ENCODE results near the gene CEP250. TPM values are rescaled to one million over a fixed set of nuclear protein-coding genes. Genes with fewer than 3 reads are reported as not detected.

CEP250 gene
- polyA plus RNA-seq, 1 donor (not counting 4 experiments of a cell fraction or from before 2014, with no cell fraction given) = 8.1 TPM

- H3K27me3 ChIP-seq (ENCODE audit: control insufficient read depth, extremely low read depth, insufficient read depth, low read length) = no peaks in the 10 kb centered on the region
- peaks cover 3 to 4% of the 10 kb centered on the region in 2 experiments for H3K36me3 ChIP-seq (ENCODE audit: control insufficient read depth in 2 of 2, extremely low read depth in 1 of 2, insufficient read depth in 2 of 2, low read length in 2 of 2)
- H4K20me1 ChIP-seq (ENCODE audit: control insufficient read depth, extremely low read depth, insufficient read depth, low read length) = no peaks in the 10 kb centered on the region
- FAIRE-seq = peak; percentile 20
- H3K4me2 ChIP-seq (ENCODE audit: control insufficient read depth, extremely low read depth, insufficient read depth, low read depth, low read length) = peak overlapping the region; percentile 82
- peak overlapping the region; percentile 91 for H3K9ac ChIP-seq (ENCODE audit: control insufficient read depth, extremely low read depth, insufficient read depth, low read length)
- H3K9me1 ChIP-seq (ENCODE audit: control insufficient read depth, extremely low read depth, insufficient read depth, low read length) = peaks cover 2% of the 10 kb centered on the region
- peaks cover 5% of the 10 kb centered on the region for H3K79me2 ChIP-seq (ENCODE audit: control insufficient read depth, insufficient read depth, low read length)
- H3K4me1 ChIP-seq (ENCODE audit: control insufficient read depth, extremely low read depth, insufficient read depth, low read length) = peaks cover 13% of the 10 kb centered on the region
- dilution Hi-C loops (cut with MboI; ENCODE audit: extremely low pct_ligation_motif_present, low sequenced_read_pairs) = no loop called here
- no peak for TF ChIP-seq CTCF (optimal IDR thresholded peaks at IDR 0.05 in 1 of 3, IDR thresholded peaks at IDR 0.05 in 1 of 3, conservative IDR thresholded peaks at IDR 0.05 in 1 of 3; ENCODE audit: extremely low read depth in 1 of 3, insufficient read depth in 2 of 3, low read length in 3 of 3)
- TF ChIP-seq EZH2 (IDR thresholded peaks at IDR 0.05; ENCODE audit: low read length) = no peak
- H2AFZ ChIP-seq (ENCODE audit: control insufficient read depth, low read length) = peak overlapping the region; percentile 90
- DNase-seq (ENCODE audit: low read depth, low spot score) = no peak
- peak overlapping the region; percentile 84 to 93 (median 85) for H3K4me3 ChIP-seq (ENCODE audit: control insufficient read depth in 2 of 3, extremely low read depth in 1 of 3, insufficient read depth in 2 of 3, low read depth in 1 of 3, low read length in 3 of 3)
- H3K9me3 ChIP-seq (ENCODE audit: control insufficient read depth, low read depth, low read length) = no peaks in the 10 kb centered on the region
- H3K27ac ChIP-seq (ENCODE audit: control insufficient read depth, insufficient read depth, low read length) = no peak overlapping the region
Measured at GRCh38 chr20:35541118-35541782, 85.9 kb downstream of the CEP250 start.

DNA sequence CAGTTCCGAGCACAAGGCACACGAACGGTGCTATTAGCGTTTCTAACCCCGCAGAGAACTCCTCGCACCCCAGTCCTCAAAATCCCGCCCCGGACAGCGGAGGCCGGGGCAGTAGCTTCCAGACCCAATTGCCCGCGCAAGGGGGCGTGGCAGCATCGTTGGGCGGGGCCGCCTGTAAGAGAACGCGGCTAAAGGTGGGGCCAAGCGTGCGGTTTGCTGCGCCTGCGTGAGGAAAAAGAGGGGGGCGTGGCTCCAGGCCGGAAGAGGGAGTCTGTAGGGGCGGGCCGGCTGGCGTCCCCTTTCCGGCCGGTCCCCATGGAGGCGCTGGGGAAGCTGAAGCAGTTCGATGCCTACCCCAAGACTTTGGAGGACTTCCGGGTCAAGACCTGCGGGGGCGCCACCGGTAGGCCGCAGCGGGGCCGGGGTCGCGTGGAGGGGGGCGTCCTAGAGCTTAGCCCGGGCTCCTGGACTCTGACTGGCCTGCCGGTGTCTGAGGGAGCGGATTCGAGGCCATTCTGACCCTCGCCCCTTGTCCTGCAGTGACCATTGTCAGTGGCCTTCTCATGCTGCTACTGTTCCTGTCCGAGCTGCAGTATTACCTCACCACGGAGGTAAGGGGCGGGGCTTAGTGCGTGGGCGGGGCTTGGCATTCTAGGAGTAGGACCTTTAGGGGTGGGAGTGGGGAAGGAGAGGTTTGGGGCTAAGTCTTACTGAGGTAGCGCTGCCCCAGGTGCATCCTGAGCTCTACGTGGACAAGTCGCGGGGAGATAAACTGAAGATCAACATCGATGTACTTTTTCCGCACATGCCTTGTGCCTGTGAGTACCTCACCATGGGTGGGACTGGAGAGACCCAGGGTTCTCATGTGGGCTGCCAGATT, 86.6 kb downstream of the CEP250 start, which contains the start of gene ERGIC3:
ERGIC3 (plus strand) TSS at position 296 of the 880 bp plus-strand sequence; CDS start at position 316, 20 bp downstream.
- Histone ChIP-seq H3K9me1 (ENCODE audit: control insufficient read depth, extremely low read depth, insufficient read depth, low read length) (peaks cover 2% of the 10 kb centered on the region), H3K27ac (ENCODE audit: control insufficient read depth, insufficient read depth, low read length) (peak within 1 kb of the TSS; percentile 81), H3K9ac (ENCODE audit: control insufficient read depth, extremely low read depth, insufficient read depth, low read length) (peak within 1 kb of the TSS; percentile 91), H3K79me2 (ENCODE audit: control insufficient read depth, insufficient read depth, low read length) (peaks cover 5% of the 10 kb centered on the region), H2AFZ (ENCODE audit: control insufficient read depth, low read length) (peak within 1 kb of the TSS; percentile 92), H3K27me3 (ENCODE audit: control insufficient read depth, extremely low read depth, insufficient read depth, low read length) (no peaks in the 10 kb centered on the region), H3K9me3 (ENCODE audit: control insufficient read depth, low read depth, low read length) (no peaks in the 10 kb centered on the region), H3K4me2 (ENCODE audit: control insufficient read depth, extremely low read depth, insufficient read depth, low read depth, low read length) (peak within 1 kb of the TSS; percentile 82), H3K4me3 (ENCODE audit: control insufficient read depth in 2 of 3, extremely low read depth in 1 of 3, insufficient read depth in 2 of 3, low read depth in 1 of 3, low read length in 3 of 3) (peak within 1 kb of the TSS; percentile 84 to 93 (median 85)), H3K36me3 (ENCODE audit: control insufficient read depth in 2 of 2, extremely low read depth in 1 of 2, insufficient read depth in 2 of 2, low read length in 2 of 2) (peaks cover 3 to 7% of the 10 kb centered on the region in 2 experiments), H3K4me1 (ENCODE audit: control insufficient read depth, extremely low read depth, insufficient read depth, low read length) (peaks cover 13% of the 10 kb centered on the region), H4K20me1 (ENCODE audit: control insufficient read depth, extremely low read depth, insufficient read depth, low read length) (no peaks in the 10 kb centered on the region)
- dilution Hi-C loops (cut with MboI; ENCODE audit: extremely low pct_ligation_motif_present, low sequenced_read_pairs) = no loop called here
- DNase-seq (ENCODE audit: low read depth, low spot score) (peak; percentile 62), FAIRE-seq (no peak)
- TF ChIP-seq CTCF (optimal IDR thresholded peaks at IDR 0.05 in 1 of 3, IDR thresholded peaks at IDR 0.05 in 1 of 3, conservative IDR thresholded peaks at IDR 0.05 in 1 of 3; ENCODE audit: extremely low read depth in 1 of 3, insufficient read depth in 2 of 3, low read length in 3 of 3) (no peak), EZH2 (IDR thresholded peaks at IDR 0.05; ENCODE audit: low read length) (no peak)
